Left kidney (tissue), 2 donors: Measurements from ENCODE around the gene RCCD1. TPM values are rescaled to one million over a fixed set of nuclear protein-coding genes. Genes with fewer than 3 reads are reported as not detected.

Experiments
- DNase-seq: peaks from one replicate; pipeline ENCODE4 v3.0.0-alpha.2; 2013
- polyA plus RNA-seq: library from polyadenylated mRNA; unstranded; fragments of 120-200 nt; gene quantifications from one replicate; pipeline ENCODE4 v1.2.1, GENCODE V29; 2013; ENCODE audit not compliant: insufficient read length

RCCD1 gene
- polyA plus RNA-seq, 1 donor, result 17.0 TPM

DNA sequence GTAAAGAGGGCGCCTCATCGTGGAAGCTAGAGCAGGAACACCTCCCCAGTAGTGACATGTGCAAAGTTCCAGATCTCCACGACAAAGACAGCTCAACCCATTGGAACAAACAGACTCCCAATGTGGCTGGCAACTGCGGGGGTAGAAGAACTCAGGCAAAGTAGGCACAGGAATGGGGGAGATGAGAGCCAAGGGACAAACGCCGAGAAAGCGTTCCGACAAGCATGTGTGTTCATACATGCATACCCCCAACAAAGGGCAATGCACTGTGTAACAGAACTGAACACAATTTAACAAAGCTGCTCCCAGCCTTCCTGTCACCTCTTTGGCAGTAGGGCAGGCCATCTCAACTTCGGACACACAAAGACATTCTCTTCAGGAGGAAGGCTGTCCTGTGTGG, 11.6 kb downstream of the RCCD1 start:
- no peak for DNase-seq

DNA sequence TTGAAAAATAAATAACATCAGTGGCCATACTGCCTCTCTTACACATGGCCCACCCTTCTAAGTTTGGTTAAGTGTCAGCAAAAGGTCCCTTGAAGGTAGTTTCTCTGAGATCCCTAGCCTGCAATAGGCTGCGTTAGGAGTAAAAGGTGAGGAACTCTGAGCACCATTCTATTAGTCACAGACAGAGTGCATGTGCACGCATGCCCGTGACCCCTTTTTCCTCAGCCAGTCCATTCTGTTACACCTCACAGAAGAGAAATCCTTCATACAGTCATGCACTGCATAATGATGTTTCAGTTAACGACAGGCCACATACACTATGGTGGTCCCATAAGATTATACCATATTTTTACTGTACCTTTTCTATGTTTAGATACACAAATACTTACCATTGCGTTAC, 12.5 kb downstream of the RCCD1 start:
- no peak for DNase-seq

DNA sequence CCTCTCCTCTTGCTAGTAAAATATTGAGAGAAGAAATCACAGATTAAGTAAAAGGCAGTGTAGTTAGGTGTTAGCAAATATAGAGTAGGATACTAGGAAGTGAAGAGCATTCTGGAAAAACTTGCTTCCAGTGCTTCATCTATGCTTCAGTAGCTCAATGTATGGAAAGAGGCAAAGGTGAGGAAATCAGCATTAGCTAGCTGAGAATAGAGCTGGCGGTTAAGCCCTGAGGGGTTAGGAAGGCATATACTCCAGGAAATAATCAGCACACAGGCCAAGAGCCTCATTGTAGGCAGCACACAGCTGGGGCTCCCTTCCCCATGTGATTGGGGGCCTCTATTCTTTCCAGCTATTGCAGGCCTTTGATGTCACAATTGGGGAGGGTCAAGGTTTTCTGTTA, 13.8 kb downstream of the RCCD1 start:
- no peak for DNase-seq

DNA sequence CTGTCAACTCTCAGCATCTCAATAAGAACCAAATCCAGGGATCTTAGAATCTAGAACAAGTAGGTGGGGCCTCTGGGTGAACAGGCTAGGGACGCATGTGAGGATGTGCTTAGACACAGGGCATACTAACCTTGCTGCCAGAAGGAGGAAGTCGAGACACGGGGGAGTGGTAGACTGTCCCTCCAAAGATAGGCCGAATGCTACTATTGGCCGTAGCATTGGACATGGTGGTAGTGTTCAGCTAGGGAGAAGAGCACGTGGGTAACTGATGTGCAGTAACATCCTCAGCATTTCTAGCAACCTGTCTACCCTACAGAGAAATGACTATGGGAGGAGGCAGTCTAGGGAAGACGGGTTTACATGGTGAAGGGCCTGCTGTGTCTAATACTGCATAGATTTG, 15.6 kb downstream of the RCCD1 start:
- no peak for DNase-seq

DNA sequence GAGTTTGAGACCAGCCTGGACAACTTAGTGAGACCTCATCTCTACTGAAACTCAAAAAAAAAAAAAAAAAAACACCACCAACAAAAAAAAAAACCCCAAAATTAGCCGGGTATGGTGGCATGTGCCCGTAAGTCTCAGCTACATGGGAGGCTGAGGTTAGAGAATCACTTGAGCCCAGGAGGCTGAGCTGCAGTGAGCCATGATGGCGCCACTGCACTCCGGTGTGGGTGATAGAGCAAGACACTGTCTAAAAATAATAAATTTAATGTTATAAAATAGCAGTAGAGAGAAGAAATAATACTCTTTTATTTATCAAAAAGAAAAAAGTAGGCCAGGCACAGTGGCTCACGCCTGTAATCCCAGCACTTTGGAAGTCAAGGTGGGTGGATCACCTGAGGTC, 17.4 kb downstream of the RCCD1 start:
- no peak for DNase-seq

DNA sequence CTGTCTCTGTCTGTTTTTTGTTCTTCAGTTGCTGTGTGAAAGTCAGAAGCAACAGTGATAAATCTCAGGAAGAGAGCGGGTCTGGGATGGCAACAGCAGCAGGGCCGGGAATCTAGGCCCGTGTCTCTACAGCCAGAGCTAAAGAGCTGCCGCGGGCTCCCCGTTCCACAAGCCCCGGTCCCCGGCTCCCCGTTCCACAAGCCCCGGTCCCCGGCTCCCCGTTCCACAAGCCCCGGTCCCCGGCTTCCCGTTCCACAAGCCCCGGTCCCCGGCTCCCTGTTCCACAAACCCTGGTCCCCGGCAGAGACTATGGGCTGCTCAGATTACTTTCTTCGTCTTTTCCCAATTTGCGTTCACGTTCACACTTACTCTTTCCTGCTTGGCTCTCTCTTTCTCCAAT, 19.5 kb downstream of the RCCD1 start:
- DNase-seq, result no peak

DNA sequence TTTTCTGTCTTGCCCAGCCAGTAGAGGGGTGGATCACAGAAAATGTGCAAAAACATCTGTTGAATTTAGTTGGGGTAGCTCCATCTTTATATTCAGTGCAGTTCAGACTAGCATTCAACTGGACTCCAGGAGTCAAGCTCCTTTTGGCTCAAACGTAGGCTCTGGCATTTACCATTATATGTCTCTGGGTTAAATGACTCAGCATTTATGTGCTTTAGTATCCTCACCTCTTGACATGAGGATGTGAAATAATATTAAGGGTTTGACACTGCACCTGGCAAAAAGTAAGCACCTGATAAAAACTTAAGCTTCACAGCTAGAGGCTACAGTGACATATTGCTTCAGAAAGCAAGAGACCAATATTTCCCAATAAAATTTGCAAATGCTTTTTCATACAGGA, 24.9 kb downstream of the RCCD1 start:
- DNase-seq, result no peak

DNA sequence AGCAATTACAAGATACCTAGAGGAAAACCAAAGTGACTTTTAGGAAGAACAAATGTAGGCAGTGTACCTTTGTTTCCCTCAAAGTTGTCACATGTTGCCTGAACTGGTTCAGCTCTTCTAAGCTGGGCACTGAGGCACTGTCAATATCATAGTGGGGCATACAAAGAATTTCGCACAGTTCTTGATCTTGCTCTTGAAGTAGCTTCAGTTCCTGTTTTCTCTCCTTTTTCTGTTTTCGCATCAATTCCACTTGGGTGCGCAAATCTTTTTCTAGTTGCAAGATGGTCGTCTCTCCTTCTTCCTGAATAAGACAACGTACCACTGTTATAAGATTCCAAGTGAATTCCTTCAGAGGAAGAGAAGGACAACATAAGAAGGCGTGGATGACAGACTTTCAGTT, 27.0 kb downstream of the RCCD1 start:
- no peak for DNase-seq

DNA sequence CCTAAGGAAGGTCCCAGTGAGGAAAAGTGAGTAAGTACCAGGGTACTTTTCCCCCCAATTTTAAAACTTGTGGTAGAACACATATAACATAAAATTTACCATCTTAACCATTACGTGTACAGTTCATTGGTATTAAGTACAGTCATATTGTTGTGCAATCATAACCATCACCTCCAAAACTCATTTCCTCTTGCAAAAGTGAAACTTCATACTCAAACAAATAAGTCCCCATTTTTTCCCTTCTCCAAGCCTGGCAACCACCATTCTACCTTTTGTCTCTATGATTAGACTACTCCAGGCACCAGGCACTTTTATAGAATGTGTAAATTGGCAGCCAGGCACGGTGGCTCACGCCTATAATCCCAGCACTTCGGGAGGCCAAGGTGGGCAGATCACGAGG, 27.5 kb downstream of the RCCD1 start:
- DNase-seq, result no peak

DNA sequence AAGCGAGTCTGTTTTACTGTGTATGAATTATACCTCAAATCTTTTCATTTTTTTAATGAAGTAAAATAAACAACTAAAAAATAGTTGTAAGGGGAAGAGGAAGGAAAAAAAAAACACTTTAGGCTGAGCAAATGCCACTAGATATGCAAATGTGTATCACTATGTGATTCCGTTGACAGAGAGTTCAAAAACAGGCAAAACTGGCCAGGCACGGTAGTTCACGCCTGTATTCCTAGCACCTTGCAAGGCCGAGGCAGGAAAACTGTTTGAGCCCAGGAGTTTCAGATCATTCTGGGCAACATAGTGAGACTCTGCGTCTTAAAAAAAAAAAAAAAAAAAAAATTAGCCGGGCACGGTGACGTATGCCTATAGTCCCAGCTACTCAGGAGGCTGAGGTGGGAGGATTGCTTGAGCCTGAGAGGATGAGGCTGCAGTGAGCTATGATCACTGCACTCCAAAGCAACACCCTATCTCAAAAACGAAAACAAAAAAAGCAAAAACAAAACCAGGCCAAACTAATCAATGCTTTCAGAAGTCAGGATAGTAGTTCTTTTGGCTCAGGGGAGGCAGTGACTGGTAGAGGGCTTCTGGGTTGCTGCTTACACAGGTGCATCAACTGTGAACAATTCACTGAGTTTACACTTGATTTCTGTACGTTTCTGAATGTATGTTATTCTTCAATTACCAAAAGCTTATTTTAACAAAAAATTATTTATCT, 32.3 kb downstream of the RCCD1 start:
- DNase-seq, result no peak

DNA sequence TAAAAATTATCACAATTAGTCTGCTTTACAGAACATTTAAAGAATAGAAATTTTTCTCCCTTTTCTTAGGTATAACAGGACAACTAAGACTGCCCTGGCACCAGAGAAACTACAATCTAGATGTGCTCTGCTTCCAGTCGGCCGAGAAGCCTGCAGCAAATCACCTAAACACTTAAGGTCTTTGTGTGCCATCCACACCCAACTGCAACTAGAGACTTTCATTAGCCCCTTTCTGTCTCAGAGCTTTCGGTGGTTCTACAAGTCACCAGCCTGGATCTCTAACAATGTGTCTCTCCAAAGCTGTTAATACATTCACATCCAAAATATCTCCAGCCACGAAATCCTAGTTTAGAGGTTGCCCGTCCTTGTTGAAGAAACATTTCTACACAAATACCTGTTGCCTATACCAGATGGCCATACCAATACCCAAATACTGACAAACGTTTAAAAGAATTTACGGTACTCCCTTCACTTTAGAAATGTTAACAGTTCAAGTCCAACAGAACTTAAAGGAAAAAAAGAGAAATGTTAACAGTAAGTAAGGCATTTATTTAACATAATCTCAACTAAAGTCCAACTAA, 33.0 kb downstream of the RCCD1 start:
- DNase-seq, result no peak

DNA sequence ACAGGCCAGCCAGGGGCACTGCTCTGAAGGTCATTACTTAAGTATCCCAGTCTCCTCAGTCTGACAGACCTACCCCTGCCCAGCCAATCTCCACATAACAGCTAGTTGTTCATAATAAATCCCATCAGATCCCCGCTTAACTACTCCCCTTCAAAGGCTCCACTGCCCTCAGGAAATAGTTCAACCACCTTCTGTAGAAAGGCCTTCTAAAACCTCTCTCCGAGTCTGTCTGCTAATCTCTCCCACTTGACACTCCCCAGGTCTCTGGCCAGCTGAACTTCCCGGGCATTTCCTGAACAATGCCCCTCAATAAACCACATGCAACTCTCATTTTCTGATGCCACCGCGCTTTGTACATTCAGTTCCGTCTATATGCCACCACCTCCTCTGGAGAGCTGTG, 33.6 kb downstream of the RCCD1 start:
- no peak for DNase-seq

DNA sequence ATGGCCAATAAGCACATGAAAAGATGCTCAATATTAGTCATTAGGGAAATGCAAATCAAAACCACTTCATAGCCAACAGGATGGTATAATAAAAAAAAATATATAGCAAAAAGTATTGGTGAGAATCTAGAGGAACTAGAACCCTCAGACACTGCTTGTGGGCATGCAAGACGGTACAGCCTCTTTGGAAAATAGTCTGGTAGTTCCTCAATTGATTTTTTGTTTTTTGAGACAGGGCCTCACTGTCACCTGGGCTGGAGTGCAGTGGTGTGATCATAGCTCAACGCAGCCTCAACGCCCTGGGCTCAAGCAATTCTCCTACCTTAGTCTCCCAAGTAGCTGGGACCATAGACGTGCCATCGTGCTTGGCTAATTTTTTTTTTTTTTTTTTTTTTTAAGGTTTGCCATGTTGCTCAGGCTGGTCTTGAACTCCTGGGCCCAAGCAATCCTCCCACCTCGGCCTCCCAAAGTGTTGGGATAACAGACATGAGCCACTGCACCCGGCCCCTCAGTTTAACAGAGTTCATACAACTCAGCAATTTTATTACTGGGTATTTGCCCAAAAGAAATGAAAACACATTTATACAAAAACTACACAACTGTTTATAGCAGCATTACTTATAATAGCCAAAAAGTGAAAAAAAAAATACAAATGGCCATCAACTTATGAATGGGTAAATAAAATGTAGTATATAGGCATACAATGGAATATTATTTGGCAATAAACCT, 34.5 kb downstream of the RCCD1 start:
- no peak for DNase-seq

DNA sequence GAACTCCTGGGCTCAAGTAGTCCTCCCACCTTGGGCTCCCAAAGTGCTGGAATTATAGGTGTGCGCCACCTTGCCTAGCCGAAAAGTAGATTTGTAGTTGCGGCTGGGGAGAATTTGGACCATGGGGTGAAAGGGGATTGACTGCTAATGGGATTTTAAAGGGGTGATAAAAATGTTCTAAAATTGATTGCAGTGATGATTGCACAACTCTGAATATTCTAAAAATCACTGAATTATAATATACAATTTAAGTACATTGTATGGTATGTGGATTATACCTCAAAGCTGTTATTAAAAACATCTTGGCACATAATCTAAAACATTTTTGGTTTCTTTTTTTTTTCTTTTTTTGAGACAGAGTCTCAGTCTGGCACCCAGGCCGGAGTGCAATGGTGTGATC, 35.8 kb downstream of the RCCD1 start:
- no peak for DNase-seq

DNA sequence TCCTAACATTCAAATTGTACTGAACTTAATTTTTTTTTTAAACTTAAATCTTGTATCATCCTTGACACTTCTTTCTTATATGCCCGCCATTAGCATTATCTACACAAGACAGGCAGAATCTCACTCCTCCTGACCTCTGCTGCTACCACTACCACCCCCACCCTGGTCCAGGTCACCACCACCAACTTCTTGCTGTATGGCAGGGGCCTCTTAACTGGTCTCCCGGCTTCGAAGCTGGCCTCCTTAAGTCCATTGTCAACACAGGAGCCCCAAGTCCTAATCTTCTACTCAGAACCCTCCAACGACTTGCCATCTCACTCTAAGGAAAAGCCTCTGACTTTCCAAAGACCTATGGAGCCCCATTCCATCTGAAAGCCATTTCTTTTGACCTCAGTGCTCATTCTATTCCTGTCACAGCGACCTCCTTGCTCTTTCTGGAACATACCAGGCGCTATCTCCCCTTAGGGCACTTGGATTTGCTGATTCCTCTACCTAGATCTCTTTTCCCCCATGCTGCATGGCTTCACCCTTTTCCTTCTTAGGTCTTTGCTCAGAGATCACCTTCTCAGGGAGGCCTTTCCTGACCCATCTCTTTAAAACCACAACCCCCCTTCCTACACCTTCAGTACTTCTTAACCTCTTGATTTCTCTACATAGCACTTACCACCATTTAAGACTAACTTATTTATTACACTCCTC, 37.1 kb downstream of the RCCD1 start:
- no peak for DNase-seq

DNA sequence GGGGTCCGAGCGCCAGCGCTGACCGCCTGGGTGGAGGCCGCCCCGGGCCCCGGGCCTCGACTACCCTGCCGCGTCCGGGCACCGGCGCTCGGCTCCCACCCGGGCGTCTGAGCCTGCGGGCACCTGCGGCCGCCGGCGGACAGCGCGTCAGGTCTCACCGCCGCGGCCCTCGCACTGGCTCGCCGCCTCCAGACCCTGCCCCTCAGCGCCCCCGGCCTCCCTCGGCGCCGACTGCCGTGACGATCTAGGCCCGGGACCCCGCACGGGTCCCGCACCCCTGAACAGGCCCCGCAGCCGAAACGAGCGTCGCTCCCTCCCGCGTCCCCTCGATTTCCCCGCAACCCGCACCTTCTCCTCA, 39.4 kb downstream of the RCCD1 start:
- no peak for DNase-seq

DNA sequence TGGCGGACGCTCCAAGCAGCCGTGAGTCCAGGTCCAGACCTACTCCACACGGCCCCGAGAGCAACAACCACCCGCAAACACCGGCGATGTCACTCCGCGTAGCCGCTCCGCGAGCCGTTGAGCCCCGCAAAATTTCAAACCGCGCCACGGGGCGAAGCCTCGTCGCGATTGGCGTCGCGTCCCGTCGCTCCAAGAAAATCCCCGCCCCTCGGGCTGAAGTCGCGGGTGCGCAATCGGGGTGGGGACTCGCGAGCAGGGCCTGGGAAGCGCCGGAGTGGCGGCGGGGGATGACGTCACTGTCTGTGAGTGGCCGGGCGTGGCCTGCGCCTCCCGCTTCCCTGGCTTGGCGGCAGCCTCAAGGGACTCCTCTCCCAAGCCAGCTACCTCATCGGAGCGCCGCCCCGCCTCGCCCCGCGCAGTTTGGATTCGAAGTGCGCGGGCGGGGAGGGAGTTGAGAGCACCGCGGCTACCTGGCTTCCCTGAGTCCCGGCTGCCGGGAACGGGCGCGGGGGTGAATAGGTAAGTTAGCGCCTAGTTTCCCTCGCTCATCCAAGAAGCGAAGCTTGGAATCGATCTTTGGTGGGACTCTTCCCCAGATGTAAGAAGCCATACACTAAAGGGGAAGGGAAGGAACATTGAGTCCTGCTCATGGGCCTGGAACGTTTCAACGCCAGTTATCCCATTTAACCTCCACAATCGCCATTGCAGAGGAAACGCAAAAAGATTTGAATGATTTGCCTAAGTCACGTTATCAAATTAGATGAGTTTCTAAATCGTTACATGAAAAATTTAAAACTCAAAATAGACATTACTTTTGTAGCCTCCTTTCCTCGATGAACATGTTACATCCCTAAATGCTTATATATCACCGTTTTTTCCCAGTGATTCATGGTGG, 40.0 kb downstream of the RCCD1 start, which contains the start of gene PRC1:
Gene PRC1 (minus strand): TSS at position 119 of the 895 bp plus-strand sequence. CDS start 118 bp downstream, at position 1.
- DNase-seq, result peak; percentile 98

DNA sequence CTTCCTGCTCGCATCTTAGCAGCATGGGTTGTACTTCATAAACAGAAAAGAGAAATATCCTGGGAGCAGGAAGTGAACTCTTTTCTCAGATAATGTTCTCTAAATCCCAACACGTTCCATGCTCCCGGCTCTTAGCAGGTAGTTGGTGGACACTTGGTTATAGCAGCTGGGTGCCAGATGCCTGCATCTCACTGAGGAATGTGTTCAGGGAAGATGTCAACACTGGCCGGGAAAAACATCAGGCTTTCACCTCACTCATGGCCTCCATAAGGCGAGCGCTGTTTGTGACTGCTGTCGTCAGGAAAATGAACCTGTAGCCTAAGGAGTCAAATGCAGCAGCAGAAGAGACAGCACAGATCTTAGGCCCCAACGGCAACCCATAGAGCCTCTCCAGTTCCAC, 44.1 kb downstream of the RCCD1 start:
- no peak for DNase-seq

DNA sequence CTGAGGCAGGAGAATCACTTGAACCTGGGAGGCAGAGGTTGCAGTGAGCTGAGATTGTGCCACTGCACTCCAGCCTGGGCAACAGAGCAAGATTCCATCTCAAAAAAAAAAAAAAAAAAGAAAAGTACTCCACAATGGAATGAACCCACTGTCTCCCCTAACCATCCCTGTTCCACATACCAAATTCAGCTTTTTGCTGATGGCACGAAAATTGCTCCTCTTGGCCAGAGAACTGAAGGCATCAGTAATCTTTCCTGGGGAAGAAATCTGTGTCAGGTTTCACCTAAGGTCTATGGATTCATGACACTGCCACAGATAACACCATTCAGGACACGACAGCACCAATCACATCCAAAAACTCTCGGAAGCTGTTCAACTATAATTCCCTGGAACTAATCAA, 46.5 kb downstream of the RCCD1 start:
- no peak for DNase-seq

DNA sequence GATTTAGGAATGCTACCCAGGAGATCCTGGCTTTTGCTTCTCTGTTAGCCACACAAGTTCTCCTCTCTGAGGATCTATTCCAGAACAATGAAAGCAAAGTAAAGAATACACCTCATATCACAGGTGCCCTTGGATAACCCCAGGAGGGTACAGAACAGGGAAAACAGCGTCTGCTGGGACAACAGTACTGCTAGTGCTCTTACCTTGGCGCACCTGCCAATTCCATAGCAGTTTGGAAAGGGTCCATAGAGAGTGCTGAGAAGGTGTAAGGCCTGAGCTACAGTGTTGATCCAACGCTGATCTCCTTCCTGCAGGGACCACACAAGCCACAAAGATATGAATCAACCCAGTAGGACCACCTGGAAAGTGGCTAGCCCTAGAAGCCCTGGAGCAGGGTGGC, 52.6 kb downstream of the RCCD1 start:
- DNase-seq, result no peak
